ENCODE measurements around the gene ALPP.
"Not testable (repeated sequence)": the region's sequence is repeated elsewhere in the genome, so short reads cannot be mapped to it uniquely, and the experiment has no call there.

ALPP gene

GRCh38 chr2:232354069-232354468, 24.5 kb upstream of the ALPP start:
- Histone ChIP-seq H3K4me2 (no peak overlapping the region), H3K9ac (no peak overlapping the region), H3K27ac (no peak overlapping the region), H2AFZ (ENCODE audit: low read depth) (no peak overlapping the region), H3K4me3 (IDR thresholded peaks at IDR 0.05; ENCODE audit: insufficient read depth, low read depth, low read length) (no peak overlapping the region), H3K36me3 (ENCODE audit: insufficient read depth) (no peaks in the 10 kb centered on the region), H3K79me2 (ENCODE audit: insufficient read depth, low read depth) (no peaks in the 10 kb centered on the region), H4K20me1 (ENCODE audit: insufficient read depth) (no peaks in the 10 kb centered on the region), H3K4me1 (ENCODE audit: low read depth, poor library complexity, severe bottlenecking) (no peaks in the 10 kb centered on the region), H3K27me3 (ENCODE audit: insufficient read depth, low read depth) (no peaks in the 10 kb centered on the region)
- TF ChIP-seq CTCF (conservative IDR thresholded peaks at IDR 0.05; ENCODE audit: low read depth, low read length): no peak

- H4K20me1 ChIP-seq (ENCODE audit: insufficient read depth): no peaks in the 10 kb centered on the region
- H3K4me2 ChIP-seq: no peak overlapping the region; the same call in 1 of the 2 replicates
- no peaks in the 10 kb centered on the region for H3K27me3 ChIP-seq (ENCODE audit: insufficient read depth, low read depth)
- no peak overlapping the region for H3K9ac ChIP-seq
- H3K79me2 ChIP-seq (ENCODE audit: insufficient read depth, low read depth): no peaks in the 10 kb centered on the region
- no peaks in the 10 kb centered on the region for H3K36me3 ChIP-seq (ENCODE audit: insufficient read depth)
- peaks cover 31% of the 10 kb centered on the region for H3K4me1 ChIP-seq (ENCODE audit: low read depth, poor library complexity, severe bottlenecking)
- no peak overlapping the region for H3K4me3 ChIP-seq (IDR thresholded peaks at IDR 0.05; ENCODE audit: insufficient read depth, low read depth, low read length)
- no peak overlapping the region for H2AFZ ChIP-seq (ENCODE audit: low read depth)
- no peak overlapping the region for H3K27ac ChIP-seq
- no peak for TF ChIP-seq CTCF (conservative IDR thresholded peaks at IDR 0.05; ENCODE audit: low read depth, low read length)
Observed at GRCh38 chr2:232361646-232362045, 16.9 kb upstream of the ALPP start.

- Histone ChIP-seq H3K4me1 (ENCODE audit: low read depth, poor library complexity, severe bottlenecking) (peaks cover 31% of the 10 kb centered on the region), H3K36me3 (ENCODE audit: insufficient read depth) (no peaks in the 10 kb centered on the region), H3K79me2 (ENCODE audit: insufficient read depth, low read depth) (no peaks in the 10 kb centered on the region), H3K4me2 (peak overlapping the region; percentile 53), H4K20me1 (ENCODE audit: insufficient read depth) (no peaks in the 10 kb centered on the region), H3K9ac (no peak overlapping the region), H3K27me3 (ENCODE audit: insufficient read depth, low read depth) (no peaks in the 10 kb centered on the region), H2AFZ (ENCODE audit: low read depth) (no peak overlapping the region), H3K27ac (peak overlapping the region; percentile 64), H3K4me3 (IDR thresholded peaks at IDR 0.05; ENCODE audit: insufficient read depth, low read depth, low read length) (no peak overlapping the region)
- TF ChIP-seq CTCF (conservative IDR thresholded peaks at IDR 0.05; ENCODE audit: low read depth, low read length): no peak
Observed at GRCh38 chr2:232362174-232362900, 16.2 kb upstream of the ALPP start.

GRCh38 chr2:232363064-232363783, 15.3 kb upstream of the ALPP start:
- Histone ChIP-seq H2AFZ (ENCODE audit: low read depth) (peak overlapping the region; percentile 69), H3K4me2 (peak overlapping the region; percentile 53), H3K27ac (peak overlapping the region; percentile 64), H3K9ac (peak overlapping the region; percentile 40; the same call in 1 of the 2 replicates), H3K4me1 (ENCODE audit: low read depth, poor library complexity, severe bottlenecking) (peaks cover 31% of the 10 kb centered on the region)
- not testable (repeated sequence) for H3K79me2 ChIP-seq (ENCODE audit: insufficient read depth, low read depth); H3K4me3 ChIP-seq (IDR thresholded peaks at IDR 0.05; ENCODE audit: insufficient read depth, low read depth, low read length); H4K20me1 ChIP-seq (ENCODE audit: insufficient read depth); H3K36me3 ChIP-seq (ENCODE audit: insufficient read depth); H3K27me3 ChIP-seq (ENCODE audit: insufficient read depth, low read depth)

Measured in KMS-11 (cell line).